Smooth muscle cell (in vitro differentiated cells): ENCODE measurements around the gene NEDD4L. TPM values are rescaled to one million over a fixed set of nuclear protein-coding genes. Genes with fewer than 3 reads are reported as not detected.

Source experiments
- DNase-seq: peaks from one replicate; lab custom pipeline; 2025; ENCODE audit not compliant: unreplicated experiment; lab: John Stamatoyannopoulos, UW
- H2AFZ ChIP-seq: fragments of 200-600 bp; sonication (generic); 2 replicates; pipeline ENCODE4 v1.6.0; 2016; ENCODE audit warnings: antibody characterized with exemption, low read depth, mild to moderate bottlenecking
- H3F3A ChIP-seq: fragments of 200-600 bp; sonication (generic); 2 replicates; pipeline ENCODE4 v1.6.0; 2017; ENCODE audit warnings: antibody characterized with exemption, low read depth
- H3K27ac ChIP-seq: fragments of 200-600 bp; sonication (generic); 2 replicates; pipeline ENCODE4 v1.5.1; 2016; ENCODE audit warnings: low read depth, mild to moderate bottlenecking
- H3K27me3 ChIP-seq: fragments of 200-600 bp; sonication (generic); 2 replicates; pipeline ENCODE4 v1.6.1; 2016; ENCODE audit warnings: low read depth, mild to moderate bottlenecking
- H3K36me3 ChIP-seq: fragments of 200-600 bp; sonication (generic); 2 replicates; pipeline ENCODE4 v1.5.1; 2016; ENCODE audit warnings: low read depth
- H3K4me1 ChIP-seq: fragments of 200-600 bp; sonication (generic); 2 replicates; pipeline ENCODE4 v1.5.1; 2016; ENCODE audit warnings: low read depth
- H3K4me2 ChIP-seq: fragments of 200-600 bp; sonication (generic); 2 replicates; pipeline ENCODE4 v1.6.0; 2016; ENCODE audit warnings: mild to moderate bottlenecking
- H3K4me3 ChIP-seq: fragments of 200-600 bp; sonication (generic); 2 replicates; pipeline ENCODE4 v1.5.1; 2016; ENCODE audit warnings: mild to moderate bottlenecking
- H3K79me2 ChIP-seq: fragments of 200-600 bp; sonication (generic); 2 replicates; pipeline ENCODE4 v1.6.0; 2016; ENCODE audit warnings: low read depth, mild to moderate bottlenecking
- H3K9ac ChIP-seq: fragments of 200-600 bp; sonication (generic); 2 replicates; pipeline ENCODE4 v1.6.0; 2016; ENCODE audit warnings: low read depth
- H3K9me3 ChIP-seq: fragments of 200-600 bp; sonication (generic); replicated peaks from 2 replicates; pipeline ENCODE4 v1.5.1; 2016; ENCODE audit warnings: low read depth
- H4K20me1 ChIP-seq: fragments of 200-600 bp; sonication (generic); 2 replicates; pipeline ENCODE4 v1.6.0; 2016; ENCODE audit warnings: low read depth
- WGBS: methylation state at CpG from one replicate; pipeline ENCODE4 v1.1.7; 2016; ENCODE audit warnings: low lambda C conversion rate; 5-methylcytosine and 5-hydroxymethylcytosine counted together
- polyA plus RNA-seq: library from polyadenylated mRNA; unstranded; fragments of >200 nt; fragmentation: Nextera tagmentation; extraction: Ambion mirVana; gene quantifications from 2 replicates; pipeline ENCODE4 v1.2.1, GENCODE V29; 2016
- total RNA-seq: library from RNA; depleted of rRNA; stranded (reverse); fragments of >200 nt; gene quantifications from 2 replicates; pipeline ENCODE4 v1.2.3, GENCODE V29; 2014
- TF ChIP-seq, protein P1 (sequence below): fragments of 200-600 bp; sonication (generic); IDR thresholded peaks from 2 replicates; pipeline ENCODE4 v1.5.1; 2017; ENCODE audit warnings: borderline replicate concordance, mild to moderate bottlenecking, antibody characterized with exemption; ENCODE audit not compliant: insufficient read depth, poor library complexity, severe bottlenecking

Gene NEDD4L
- total and polyA plus RNA-seq, 2 experiments from 2014 or later = 8.7 to 41.3 TPM

DNA sequence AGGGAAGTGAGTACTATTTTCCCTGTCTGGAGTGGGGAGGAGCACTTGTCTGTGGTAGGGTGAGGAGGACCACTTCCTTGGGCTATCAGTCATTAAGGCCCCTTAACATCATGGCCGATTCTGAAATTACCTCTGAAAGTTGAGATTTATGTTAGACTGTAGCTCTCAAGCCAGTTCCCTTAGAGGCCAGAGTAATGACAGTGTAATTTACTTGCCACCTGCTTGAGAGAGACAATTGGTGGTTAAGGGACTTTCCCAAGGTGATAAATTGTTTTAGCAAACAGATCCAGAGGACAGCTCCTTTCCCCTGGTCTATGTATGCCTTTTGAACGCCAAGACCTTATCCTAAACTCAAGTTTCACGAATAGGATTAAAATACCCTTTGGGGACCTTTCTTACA is 56.1 kb downstream of the NEDD4L start:
- H3K4me1 ChIP-seq = no peaks in the 10 kb centered on the region
- no peaks in the 10 kb centered on the region for H3K27me3 ChIP-seq
- TF ChIP-seq, protein P1, sequence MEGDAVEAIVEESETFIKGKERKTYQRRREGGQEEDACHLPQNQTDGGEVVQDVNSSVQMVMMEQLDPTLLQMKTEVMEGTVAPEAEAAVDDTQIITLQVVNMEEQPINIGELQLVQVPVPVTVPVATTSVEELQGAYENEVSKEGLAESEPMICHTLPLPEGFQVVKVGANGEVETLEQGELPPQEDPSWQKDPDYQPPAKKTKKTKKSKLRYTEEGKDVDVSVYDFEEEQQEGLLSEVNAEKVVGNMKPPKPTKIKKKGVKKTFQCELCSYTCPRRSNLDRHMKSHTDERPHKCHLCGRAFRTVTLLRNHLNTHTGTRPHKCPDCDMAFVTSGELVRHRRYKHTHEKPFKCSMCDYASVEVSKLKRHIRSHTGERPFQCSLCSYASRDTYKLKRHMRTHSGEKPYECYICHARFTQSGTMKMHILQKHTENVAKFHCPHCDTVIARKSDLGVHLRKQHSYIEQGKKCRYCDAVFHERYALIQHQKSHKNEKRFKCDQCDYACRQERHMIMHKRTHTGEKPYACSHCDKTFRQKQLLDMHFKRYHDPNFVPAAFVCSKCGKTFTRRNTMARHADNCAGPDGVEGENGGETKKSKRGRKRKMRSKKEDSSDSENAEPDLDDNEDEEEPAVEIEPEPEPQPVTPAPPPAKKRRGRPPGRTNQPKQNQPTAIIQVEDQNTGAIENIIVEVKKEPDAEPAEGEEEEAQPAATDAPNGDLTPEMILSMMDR = no peak
- no peak overlapping the region for H2AFZ ChIP-seq
- no peaks in the 10 kb centered on the region for H3K9me3 ChIP-seq
- no peaks in the 10 kb centered on the region for H3K79me2 ChIP-seq
- H3K4me2 ChIP-seq = no peak overlapping the region
- H3K9ac ChIP-seq = no peak overlapping the region
- H3K36me3 ChIP-seq = no peaks in the 10 kb centered on the region
- no peak overlapping the region for H3K27ac ChIP-seq
- DNase-seq = no peak
- H3K4me3 ChIP-seq = no peak overlapping the region
- no peaks in the 10 kb centered on the region for H4K20me1 ChIP-seq
- 76% methylated on average over 3 of the region's 3 CpGs for WGBS
- no peaks in the 10 kb centered on the region for H3F3A ChIP-seq

DNA sequence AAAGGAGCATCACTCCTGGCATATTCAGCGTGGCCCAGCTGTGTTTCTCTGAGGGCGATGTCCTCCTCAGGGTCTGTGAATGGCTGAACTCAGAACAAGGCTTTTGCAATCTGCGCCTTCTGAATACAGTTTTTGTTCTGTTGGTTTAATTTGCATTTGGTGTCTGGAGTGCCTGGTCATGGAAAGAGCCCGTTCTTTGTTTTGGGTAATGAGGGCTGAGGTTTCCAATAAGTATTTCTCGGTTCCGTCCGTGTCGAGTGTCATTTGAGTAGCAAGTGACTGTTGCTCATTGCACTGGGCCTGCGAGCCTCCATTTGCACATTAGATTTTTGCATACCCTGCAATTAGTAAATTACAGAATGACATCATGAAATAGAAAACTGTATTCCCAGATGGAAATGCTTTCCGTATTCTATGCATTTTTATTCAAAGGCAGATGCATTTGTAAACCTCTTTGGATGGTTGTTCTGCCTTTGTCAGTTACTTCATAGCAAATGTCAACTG is 57.3 kb downstream of the NEDD4L start:
- Histone ChIP-seq H3K4me2 (no peak overlapping the region), H3K9ac (no peak overlapping the region), H3F3A (no peaks in the 10 kb centered on the region), H3K4me3 (no peak overlapping the region), H3K27ac (no peak overlapping the region), H3K4me1 (no peaks in the 10 kb centered on the region), H3K79me2 (no peaks in the 10 kb centered on the region), H4K20me1 (no peaks in the 10 kb centered on the region), H3K9me3 (no peaks in the 10 kb centered on the region), H2AFZ (no peak overlapping the region), H3K36me3 (no peaks in the 10 kb centered on the region), H3K27me3 (no peaks in the 10 kb centered on the region)
- 81% methylated on average over 10 of the region's 10 CpGs for WGBS
- TF ChIP-seq, protein P1 = no peak
- DNase-seq = no peak

DNA sequence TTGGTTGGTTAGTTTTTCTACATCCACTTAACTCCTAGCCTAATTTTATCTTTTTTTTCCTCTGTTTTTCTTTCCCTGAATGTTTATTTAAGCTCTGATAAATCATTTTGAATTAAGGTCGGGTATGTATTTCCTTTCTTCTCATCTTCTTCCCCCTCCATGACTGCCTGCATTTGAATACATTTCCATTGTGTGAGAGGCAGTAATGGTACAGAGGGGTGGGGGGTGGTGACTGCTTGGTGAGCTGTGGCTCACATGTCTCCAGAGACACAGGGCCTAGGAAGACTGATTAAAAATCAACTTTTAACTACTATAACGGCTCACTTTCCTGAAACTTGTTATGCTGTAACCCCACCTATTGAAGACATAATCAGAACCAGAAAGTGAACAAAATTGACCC is 58.0 kb downstream of the NEDD4L start:
- Histone ChIP-seq H3K9me3 (no peaks in the 10 kb centered on the region), H3K36me3 (no peaks in the 10 kb centered on the region), H4K20me1 (no peaks in the 10 kb centered on the region), H3K9ac (no peak overlapping the region), H3F3A (no peaks in the 10 kb centered on the region), H3K4me3 (no peak overlapping the region), H2AFZ (no peak overlapping the region), H3K27ac (no peak overlapping the region), H3K4me2 (no peak overlapping the region), H3K4me1 (no peaks in the 10 kb centered on the region), H3K27me3 (no peaks in the 10 kb centered on the region), H3K79me2 (no peaks in the 10 kb centered on the region)
- DNase-seq = no peak
- 56% methylated on average over 2 of the region's 2 CpGs for WGBS
- TF ChIP-seq, protein P1 = no peak

DNA sequence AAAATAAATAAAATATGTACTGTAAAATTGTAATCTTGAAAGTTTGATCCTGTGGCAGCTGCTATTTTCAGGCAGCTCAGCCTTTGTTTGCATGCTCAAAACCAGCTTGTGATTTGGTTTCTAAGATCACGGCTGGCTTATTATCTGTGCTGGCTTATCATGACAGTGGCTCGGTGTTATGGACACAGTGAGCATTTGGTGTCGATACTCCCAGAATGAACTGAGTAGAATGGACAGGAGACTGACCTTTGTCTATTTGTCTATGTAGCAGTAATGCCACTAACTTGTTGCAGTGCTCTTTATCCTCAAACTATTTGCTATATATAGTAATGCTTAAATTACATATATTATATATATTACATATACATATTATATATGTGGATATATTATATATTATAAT is 58.8 kb downstream of the NEDD4L start:
- H3K79me2 ChIP-seq = no peaks in the 10 kb centered on the region
- no peak overlapping the region for H3K9ac ChIP-seq
- H3K4me3 ChIP-seq = no peak overlapping the region
- no peak overlapping the region for H2AFZ ChIP-seq
- no peak overlapping the region for H3K27ac ChIP-seq
- no peaks in the 10 kb centered on the region for H4K20me1 ChIP-seq
- no peaks in the 10 kb centered on the region for H3K4me1 ChIP-seq
- H3K4me2 ChIP-seq = no peak overlapping the region
- DNase-seq = no peak
- no peaks in the 10 kb centered on the region for H3K9me3 ChIP-seq
- no peaks in the 10 kb centered on the region for H3F3A ChIP-seq
- WGBS = 56% methylated on average over 3 of the region's 3 CpGs
- TF ChIP-seq, protein P1 = no peak
- no peaks in the 10 kb centered on the region for H3K36me3 ChIP-seq
- no peaks in the 10 kb centered on the region for H3K27me3 ChIP-seq
